ENCODE results near the gene CLMN. TPM values are rescaled to one million over a fixed set of nuclear protein-coding genes. Genes with fewer than 3 reads are reported as not detected.

The CLMN gene
- polyA plus RNA-seq, 1 donor from 2014 or later: 0.57 TPM

- Histone ChIP-seq H2AFZ (ENCODE audit: low read depth, low read length) (no peak overlapping the region), H3F3A (ENCODE audit: insufficient read depth, low read length, poor library complexity, severe bottlenecking) (no peaks in the 10 kb centered on the region), H3K4me2 (ENCODE audit: low read length) (no peak overlapping the region), H3K79me2 (replicated peaks; ENCODE audit: insufficient read depth, low read length) (peaks cover 95% of the 10 kb centered on the region), H3K9me3 (ENCODE audit: low read length) (no peaks in the 10 kb centered on the region), H3K36me3 (ENCODE audit: insufficient read depth, low read length) (no peaks in the 10 kb centered on the region), H3K27ac (ENCODE audit: low read length) (no peak overlapping the region), H3K9me2 (ENCODE audit: insufficient read depth, low read length) (no peaks in the 10 kb centered on the region), H3K4me3 (ENCODE audit: low read length) (no peak overlapping the region), H3K9ac (ENCODE audit: low read length) (no peak overlapping the region), H4K20me1 (ENCODE audit: insufficient read depth) (no peaks in the 10 kb centered on the region), H3K27me3 (ENCODE audit: insufficient read depth, low read depth, low read length) (no peaks in the 10 kb centered on the region)
- TF ChIP-seq RAD21 (conservative IDR thresholded peaks at IDR 0.05) (no peak), POLR2AphosphoS5 (IDR thresholded peaks at IDR 0.05) (no peak), SMC3 (conservative IDR thresholded peaks at IDR 0.05; ENCODE audit: poor library complexity) (no peak), MXI1 (conservative IDR thresholded peaks at IDR 0.05; ENCODE audit: poor library complexity, severe bottlenecking) (no peak), TAF1 (IDR thresholded peaks at IDR 0.05; ENCODE audit: low read depth) (no peak), EP300 (conservative IDR thresholded peaks at IDR 0.05; ENCODE audit: poor library complexity, severe bottlenecking) (no peak), EZH2 (IDR thresholded peaks at IDR 0.05; ENCODE audit: borderline replicate concordance, insufficient read depth, low read length, poor library complexity, severe bottlenecking) (no peak), CTCF (IDR thresholded peaks at IDR 0.05; ENCODE audit: poor library complexity, severe bottlenecking) (no peak), REST (IDR thresholded peaks at IDR 0.05; ENCODE audit: borderline replicate concordance) (no peak)
Measured at GRCh38 chr14:95147597-95147996, 172.1 kb downstream of the CLMN start.

- Histone ChIP-seq H3F3A (ENCODE audit: insufficient read depth, low read length, poor library complexity, severe bottlenecking) (no peaks in the 10 kb centered on the region), H3K9me3 (ENCODE audit: low read length) (no peaks in the 10 kb centered on the region), H3K36me3 (ENCODE audit: insufficient read depth, low read length) (no peaks in the 10 kb centered on the region), H3K4me3 (ENCODE audit: low read length) (no peak overlapping the region), H3K79me2 (replicated peaks; ENCODE audit: insufficient read depth, low read length) (peaks cover 95% of the 10 kb centered on the region), H3K4me2 (ENCODE audit: low read length) (no peak overlapping the region), H3K9ac (ENCODE audit: low read length) (no peak overlapping the region), H3K9me2 (ENCODE audit: insufficient read depth, low read length) (no peaks in the 10 kb centered on the region), H3K27ac (ENCODE audit: low read length) (no peak overlapping the region), H2AFZ (ENCODE audit: low read depth, low read length) (no peak overlapping the region), H4K20me1 (ENCODE audit: insufficient read depth) (no peaks in the 10 kb centered on the region), H3K27me3 (ENCODE audit: insufficient read depth, low read depth, low read length) (no peaks in the 10 kb centered on the region)
- TF ChIP-seq REST (IDR thresholded peaks at IDR 0.05; ENCODE audit: borderline replicate concordance): no peak
- TF ChIP-seq TAF1 (IDR thresholded peaks at IDR 0.05; ENCODE audit: low read depth): no peak
- no peak for TF ChIP-seq CTCF (IDR thresholded peaks at IDR 0.05; ENCODE audit: poor library complexity, severe bottlenecking)
- TF ChIP-seq SMC3 (conservative IDR thresholded peaks at IDR 0.05; ENCODE audit: poor library complexity): no peak
- TF ChIP-seq POLR2AphosphoS5 (IDR thresholded peaks at IDR 0.05): no peak
- no peak for TF ChIP-seq EZH2 (IDR thresholded peaks at IDR 0.05; ENCODE audit: borderline replicate concordance, insufficient read depth, low read length, poor library complexity, severe bottlenecking)
- no peak for TF ChIP-seq RAD21 (conservative IDR thresholded peaks at IDR 0.05)
- TF ChIP-seq EP300 (conservative IDR thresholded peaks at IDR 0.05; ENCODE audit: poor library complexity, severe bottlenecking): no peak
- no peak for TF ChIP-seq MXI1 (conservative IDR thresholded peaks at IDR 0.05; ENCODE audit: poor library complexity, severe bottlenecking)
Measured at GRCh38 chr14:95146079-95146771, 173.5 kb downstream of the CLMN start.

Data from neural cell (in vitro differentiated cells).